Stimulated activated CD8-positive, alpha-beta memory T cell treated with anti-CD3 and anti-CD28 coated beads, Interleukin-4, amount 100 ng/mL, for 24 hours (primary cell): Measurements from ENCODE around the gene LSM10.

Experiments
- DNase-seq: peaks from one replicate; pipeline ENCODE4 v3.0.0-alpha.2; 2020; ENCODE audit warnings: low read depth

The LSM10 gene

DNA sequence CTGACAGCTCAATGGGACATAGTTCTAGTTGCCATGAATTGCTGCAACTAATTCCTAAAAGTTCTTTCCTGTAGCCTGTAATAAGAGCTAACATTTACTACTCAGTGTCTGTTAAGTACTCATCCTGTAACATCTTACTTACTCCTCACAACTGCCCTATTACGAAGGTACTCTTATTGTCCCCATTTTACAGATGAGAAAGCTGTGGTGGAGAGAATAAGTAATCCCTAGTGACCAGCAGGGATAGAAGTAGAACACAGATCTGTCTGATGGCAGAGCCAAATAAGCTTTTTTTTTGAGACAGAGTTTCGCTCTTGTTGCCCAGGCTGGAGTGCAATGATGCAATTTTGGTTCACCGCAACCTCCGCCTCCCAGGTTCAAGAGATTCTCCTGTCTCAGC, 15.0 kb downstream of the LSM10 start:
- no peak for DNase-seq

DNA sequence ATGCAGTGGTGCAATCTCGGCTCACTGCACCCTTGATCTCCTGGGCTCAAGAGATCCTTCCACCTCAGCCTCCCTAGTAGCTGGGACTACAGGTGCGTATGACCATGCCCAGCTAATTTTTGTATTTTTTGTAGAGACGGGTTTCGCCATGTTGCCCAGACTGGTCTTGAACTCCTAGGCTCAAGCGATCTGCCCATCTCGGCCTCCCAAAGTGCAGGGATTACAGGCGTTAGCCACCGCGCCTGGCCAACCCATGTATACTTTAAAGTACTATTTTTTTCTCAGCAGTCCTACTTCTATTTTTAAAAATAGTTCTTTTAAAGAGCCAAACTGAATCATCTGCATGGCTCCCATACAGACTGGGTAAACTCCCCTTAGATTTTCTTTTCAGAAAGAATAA, 15.5 kb downstream of the LSM10 start:
- DNase-seq, result no peak

DNA sequence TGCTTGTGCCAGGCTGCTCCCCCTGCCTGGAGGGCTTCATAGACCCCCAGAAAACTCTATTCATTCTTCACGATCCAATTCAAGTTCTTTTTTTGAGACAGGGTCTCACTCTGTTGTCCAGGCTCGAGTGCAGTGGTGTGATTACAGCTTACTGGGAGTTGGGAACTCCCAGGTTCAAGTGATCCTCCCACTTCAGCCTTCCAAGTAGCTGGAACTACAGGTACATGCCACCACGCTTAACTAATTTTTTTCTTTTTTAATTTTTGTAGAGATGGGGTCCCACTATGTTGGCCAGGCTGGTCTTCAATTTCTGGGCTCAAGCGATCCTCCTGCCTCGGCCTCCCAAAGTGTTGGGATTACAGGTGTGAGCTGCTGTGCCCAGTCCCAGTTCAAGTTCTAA, 16.3 kb downstream of the LSM10 start:
- no peak for DNase-seq

DNA sequence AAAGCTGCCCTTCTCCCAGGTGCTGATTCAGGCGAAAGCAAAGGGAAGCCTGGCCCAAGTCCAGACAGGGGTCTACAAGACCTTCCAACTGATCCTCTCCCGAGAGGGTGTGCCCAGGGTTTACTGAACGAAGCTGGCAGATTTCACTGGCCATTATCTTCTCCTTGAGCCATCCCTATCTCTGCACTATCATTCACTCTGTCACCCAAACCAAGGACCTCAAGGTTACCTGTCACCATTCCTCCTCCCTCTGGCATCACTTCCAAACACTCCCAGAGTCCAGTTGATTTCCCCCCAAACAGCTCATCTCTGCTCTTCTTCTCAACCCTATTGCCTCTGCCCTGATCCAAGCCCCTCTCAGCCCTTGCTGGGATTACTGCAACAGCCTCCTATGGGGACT, 16.9 kb downstream of the LSM10 start:
- no peak for DNase-seq

DNA sequence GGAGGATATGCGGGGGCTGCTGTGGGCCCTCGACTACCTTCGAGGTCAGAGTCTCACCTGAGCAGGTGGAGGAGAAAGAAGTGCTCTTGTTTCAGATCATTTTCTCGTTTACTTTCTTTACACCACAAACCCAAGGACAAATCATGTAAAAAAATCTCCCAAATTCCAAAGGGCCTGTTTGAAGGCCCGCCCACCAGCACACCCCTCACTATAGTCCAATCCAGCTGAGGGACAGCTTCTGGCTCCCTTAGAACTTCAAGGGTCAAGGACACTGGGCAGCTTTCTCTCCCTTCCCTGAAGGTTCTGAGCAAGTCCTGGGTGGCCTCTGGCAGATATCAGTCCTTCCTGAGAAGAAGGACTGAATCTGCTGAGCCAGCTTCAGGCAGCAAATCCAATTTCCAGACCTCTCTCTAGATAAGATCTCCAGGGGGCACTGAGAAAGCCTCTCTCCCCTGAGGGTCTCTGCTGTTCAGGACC, 17.5 kb downstream of the LSM10 start:
- no peak for DNase-seq

DNA sequence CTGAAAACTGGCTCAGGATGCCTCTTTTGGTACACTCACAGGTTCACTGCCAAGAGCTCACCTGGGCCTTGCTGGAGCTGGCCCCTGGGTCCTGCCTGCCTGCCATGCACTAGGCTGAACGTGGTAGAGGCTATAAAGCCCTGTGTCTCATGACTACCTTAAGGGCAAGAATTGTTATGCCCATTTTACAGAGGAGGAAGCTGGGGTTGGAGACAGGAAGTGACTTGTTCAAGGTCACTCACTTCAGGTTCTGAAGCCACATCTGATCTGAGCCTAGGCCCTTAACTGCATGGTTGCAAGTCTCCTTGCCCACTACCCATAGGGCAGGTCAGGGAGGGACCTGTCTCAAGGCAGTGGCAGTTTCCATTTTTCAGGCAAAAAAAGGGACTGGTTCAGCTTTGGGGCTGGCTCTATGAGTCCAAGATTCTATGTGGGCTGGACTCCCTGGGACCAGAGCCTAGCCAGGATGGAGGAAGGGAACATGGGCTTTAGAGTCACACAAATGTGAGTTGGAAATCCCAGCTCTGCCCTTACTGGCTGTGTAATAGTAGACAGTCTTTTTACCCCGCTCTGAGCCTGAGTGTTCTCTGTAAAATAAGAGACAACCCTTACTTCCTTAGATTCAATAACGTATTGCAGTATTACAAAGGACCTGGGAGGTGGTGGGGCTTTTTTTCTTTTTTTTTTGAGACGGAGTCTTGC, 19.8 kb downstream of the LSM10 start:
- no peak for DNase-seq

DNA sequence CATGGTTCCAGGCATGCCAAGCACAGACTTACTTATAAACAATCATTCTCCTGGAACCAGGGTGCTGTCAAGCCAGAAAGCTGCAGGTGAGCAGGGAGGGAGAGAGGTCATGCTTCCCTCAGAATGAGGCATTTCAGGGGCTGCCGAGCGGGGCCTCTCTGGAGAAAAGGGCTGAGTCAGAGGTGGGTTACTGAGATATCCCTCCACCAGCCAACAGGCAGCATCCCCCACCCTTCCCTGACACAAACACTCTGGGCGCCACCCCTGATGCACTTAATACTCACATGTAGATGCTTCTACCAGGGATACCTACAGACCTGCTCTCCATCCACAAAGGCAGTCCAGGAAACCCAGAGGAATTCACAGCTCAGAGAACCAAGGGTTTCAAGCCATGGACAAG, 25.1 kb downstream of the LSM10 start:
- no peak for DNase-seq

DNA sequence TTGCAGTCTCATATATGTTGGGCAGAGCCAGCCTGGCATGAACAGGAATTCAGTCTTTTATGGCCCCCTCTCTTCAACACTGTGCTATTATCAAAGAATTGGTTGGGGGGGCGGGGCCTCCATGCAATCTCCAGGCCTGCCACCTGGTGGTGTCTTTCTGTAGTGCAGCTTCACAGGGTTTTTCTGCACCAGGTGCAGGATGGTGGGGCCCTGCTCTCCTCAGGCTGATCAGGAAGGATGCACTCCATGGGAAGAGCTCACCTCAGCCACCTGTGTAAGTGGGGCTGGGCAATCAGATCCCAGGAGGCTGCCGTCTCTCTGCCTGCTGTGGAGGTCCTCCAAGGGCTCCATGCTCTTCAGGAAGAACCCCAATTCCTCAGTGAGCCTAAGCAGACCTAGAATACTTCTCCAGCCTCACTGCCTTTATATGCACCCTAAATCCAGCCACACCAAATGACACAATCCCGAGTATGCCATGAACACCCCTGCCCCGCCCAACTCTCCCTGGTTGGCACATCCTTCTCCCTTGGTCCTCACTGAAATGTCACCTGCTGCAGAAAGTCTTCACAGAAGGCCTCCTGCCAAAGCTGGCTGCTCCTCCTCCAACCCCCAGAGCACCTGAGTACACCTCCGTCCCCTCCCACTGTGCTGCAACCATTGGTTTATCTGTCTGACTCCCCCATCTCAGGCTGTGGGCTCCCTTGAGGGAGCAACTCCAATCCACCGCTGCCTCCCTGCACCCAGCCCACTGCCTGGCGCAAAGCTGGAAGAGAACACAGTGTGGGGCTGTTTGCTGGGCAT, 28.4 kb downstream of the LSM10 start:
- DNase-seq, result peak; percentile 76

DNA sequence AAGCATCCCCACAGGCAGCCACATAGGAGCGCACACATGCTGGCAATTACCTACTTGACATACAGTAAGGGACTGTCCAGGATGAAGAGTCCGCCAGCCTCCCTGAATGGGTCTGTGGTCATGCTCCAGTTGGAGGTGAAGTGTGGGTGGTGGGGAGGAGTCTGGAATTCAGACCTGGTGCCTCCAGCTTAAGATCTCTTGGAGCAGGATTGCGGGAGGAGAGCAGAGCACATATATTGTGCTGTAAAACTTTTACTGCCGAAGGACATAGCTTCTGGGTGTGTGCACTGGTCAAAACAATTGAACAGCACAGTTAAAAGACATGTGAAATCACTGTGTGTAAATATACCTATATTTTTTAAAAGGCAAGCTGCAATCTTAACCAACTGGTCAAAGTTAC, 29.9 kb downstream of the LSM10 start:
- no peak for DNase-seq

DNA sequence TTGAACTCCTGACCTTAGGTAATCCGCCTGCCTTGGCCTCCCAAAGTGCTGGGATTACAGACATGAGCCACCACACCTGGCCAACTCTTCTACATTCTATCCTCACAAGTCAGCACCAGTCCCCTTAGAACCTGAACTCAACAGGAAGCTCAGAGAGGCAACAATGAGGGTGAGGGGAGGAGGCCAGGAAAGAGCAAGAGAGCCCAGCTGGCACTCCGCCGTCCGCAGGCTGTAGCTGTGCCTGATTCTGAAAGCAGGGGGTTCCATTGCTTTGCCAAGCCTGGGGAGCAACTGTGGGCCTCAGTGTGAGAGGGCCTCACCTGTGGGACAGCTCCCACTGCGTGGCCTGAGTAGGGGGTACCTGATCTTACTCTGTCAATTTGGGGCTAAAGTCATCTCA, 30.6 kb downstream of the LSM10 start:
- DNase-seq, result no peak

DNA sequence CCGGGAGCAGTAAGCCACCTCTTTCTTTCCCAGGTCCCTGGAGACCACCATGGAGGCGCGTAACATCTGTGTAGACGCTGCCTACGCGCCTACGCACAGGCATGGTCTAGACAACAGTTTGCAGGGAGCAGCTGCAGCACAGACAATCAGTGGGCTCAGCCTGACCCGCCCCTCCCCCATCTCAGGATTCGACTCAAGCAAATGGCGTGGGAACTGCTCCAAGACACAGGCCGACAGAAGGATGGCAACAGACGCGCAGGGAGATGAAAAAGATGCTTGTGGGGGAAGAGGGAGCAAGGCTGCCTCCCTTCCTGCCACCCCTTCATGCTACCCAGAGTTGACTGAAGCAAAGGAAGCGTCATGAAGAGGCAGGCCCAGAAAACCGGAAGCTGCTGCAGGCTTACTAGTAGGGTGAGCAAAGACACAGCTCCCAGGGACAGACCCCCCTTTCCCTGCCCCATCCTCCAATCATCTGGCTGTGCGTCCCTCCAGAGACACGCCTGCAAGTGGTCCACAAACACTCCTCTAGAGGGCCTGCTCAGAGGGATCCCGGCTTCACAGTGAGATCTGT, 31.5 kb downstream of the LSM10 start:
- DNase-seq, result no peak

DNA sequence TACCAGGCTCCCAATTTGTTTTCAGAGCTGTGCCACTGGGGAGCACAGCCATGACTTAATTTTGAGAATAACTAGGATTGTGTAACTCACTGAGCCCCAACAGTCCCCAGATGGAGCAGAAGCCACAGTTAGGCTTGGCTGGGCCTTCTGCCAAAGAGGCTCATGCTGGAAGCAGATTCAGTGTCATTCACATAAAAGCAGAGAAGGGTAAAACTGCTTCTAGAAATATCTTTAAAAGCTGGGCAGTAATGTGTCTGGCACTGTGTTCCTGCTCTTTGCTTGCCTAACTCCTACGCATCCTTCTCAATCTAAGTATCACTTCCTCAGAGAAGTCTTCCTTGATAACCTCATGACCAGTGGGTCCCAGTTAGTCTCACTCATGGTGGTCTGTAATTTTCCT, 32.3 kb downstream of the LSM10 start:
- DNase-seq, result no peak

DNA sequence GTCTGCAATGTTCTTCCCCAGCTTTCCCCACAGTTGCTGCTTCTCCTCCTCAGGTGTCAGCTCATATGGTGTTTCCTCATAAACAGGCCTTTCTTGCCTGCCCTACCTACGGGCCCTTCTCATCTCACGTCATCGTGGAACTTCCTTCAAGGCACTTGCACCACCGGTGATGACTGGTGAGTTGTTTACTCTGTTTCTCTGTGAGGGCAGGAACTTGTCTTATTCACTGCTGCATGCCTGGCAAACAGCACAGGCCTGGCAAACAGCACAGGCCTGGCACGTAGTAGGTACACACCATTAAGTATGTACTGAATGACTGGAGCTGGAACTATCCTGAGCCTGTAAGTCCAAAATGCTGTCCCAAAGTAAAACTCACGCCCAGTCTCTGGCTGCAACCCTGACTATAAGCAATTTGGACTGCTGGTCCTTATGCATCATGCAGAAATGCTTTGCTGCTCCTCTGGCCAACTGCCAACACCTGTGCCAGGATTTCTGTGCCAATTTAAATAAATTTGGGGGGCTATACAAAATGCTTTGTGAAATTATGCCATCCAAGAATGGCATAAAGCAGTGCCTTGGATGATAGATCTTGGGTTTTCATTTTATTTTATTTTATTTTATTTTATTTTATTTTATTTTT, 37.7 kb downstream of the LSM10 start:
- no peak for DNase-seq

DNA sequence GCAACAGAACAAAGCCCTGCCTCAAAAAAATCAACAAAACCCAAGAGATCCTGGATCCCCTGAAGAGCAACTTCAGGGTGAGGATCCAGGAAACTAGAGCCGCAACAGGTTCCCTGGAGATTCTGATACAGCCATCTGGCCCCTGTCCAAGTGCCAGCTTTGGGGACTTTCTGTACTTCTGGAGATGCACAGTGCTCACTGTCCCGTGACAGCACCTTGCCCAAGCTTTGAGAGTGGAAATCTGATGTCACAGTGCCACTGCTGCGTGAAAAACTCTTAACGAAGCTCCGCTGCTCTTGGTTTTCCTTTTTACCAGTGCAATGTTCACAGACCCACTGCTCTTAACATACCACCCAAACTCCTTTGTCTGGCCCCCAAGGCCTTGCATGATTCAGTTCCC, 38.3 kb downstream of the LSM10 start:
- no peak for DNase-seq

DNA sequence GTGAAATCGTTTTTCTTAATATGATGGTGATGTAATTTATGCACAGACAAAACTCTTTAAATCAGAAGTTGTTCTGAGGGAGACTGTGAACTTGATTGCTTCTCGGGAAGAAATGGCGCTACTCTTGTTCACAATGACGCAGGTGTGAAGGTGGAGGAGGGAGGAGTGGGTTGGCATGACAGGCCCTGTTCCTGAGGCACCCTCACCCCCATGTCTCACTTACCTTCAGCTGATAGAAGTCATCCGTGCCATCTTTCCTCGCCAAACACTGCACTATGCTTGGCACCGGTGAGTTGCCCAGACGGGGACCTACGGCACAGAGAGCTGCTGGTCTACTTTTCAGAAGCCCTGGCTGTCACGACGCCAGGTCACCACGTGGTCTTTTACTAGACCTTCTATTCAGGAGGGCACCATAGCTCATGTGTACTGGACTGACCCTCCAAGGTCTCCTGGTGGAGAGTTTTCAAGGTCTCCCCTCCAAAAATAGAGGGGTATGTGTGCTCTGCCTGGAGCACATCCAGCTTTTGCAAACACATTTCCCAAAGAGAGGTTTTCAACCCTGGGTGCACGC, 39.1 kb downstream of the LSM10 start:
- no peak for DNase-seq

DNA sequence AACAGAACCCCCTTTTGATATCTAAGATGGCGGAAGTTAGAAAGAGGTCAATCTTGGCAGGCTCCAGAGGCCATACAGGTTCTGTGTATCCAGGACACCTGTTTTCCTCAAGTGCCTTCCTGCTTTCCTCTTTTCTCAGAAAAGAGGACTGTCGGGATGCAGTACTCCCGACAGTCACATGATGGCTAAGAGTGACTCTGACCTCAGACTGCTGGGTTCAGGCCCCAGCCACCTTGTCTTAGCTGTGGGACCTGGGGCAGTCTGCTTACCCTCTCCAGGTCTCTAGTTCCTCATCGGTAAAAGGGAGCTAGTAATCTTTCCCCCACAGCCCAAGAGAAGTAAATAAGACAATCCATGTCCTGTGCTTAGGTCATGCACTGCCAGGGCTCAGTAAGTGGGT, 41.9 kb downstream of the LSM10 start:
- no peak for DNase-seq

DNA sequence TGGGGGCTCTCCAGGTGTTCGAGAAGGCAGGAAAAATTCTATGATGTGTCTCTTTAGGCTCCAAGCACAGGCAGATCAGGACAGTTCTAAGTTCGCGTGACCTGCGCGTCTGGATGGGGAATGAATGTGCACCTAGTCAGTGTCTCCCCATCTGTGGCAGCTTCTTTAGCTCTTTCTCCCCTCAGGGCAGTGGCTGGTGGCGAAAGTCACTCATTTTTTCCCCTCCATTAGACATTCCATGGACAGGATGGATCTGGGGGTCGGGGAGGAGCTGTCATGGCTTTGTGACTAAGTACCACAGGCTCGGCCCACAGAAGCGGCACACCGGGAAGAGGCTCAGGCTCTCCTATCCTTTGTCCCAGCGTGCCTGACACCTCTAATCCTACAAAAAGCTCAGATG, 43.2 kb downstream of the LSM10 start:
- no peak for DNase-seq

DNA sequence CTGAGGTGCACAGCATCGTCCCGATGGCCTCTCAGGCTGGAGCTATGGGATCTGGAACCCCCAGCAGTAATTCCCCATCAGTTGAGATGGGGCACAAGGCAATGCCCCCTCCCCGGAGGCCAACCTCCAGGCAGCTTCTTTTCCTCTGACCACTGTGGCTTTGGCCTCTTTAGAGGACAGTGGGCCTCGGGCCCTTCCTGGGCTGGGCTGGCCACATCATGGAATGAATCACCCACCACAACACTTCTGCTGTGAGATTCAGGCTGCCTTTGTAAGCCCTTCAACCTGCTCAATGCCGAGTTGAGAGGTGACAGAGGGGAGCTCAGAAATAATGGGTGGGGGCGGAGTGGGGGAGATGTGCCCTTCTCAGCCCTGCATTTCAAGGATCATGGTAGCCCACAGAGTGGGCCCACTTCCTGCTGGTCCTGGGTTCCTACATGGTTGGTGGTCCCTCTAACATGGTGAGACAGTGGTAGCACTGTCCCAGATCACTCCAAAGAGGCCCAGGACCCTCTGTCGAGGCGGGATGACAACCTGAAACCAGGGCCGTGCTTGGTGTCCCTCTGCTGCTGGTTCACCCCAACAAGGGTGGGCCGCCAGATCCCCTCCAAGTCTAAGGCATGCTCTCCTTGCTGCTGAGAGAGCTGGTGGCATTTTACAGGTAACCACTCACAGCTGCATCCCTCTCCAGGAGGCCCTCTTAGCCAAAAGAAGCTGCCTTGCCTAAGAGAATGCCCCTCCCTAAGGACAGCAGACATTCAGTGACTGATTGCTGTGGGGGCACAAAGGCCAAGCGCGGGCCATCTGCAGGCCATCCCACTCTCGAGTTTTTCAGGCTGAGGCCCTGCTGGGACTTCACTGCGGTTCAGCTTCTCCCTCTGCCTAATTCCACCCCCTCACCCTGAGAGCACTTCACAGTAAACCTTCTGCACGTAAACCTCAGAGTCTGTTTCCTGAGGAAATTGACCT, 44.5 kb downstream of the LSM10 start:
- no peak for DNase-seq

DNA sequence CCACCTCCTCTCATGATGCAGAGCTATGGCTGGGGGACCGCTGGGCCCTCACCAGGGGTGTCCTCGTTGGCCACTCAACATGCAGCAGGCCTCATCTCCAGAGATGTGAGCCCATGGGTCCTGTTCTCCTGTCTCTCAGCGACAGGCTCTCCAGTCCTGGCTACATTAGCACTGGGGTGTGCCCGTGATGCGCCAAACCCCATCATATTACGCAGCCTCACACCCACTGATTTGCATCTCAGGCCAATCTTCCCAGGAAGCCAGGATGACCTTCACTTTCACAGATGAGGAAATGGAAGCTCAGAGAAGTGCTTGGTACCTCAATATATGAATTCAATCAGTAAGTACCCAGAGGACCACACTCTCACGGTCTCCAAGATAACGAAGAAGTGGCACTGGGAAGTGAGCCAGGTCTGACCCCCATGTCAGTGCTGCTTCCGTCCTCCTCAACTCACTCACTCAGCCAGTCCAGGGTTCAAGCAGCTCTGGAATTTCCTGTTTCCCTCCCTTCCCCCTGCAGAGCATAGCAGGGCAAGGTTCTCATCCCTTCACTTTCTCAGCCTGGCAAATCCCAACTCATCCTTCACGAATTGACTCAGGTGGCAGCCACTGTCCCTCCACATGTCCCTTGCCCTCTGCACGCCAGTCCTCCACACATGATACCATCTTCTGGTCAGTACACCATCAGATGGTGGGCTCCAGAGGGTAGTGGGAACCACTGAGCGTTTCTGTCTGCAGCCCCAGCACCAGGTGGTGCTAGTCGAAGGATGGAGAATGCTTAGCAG, 45.4 kb downstream of the LSM10 start:
- DNase-seq, result no peak

DNA sequence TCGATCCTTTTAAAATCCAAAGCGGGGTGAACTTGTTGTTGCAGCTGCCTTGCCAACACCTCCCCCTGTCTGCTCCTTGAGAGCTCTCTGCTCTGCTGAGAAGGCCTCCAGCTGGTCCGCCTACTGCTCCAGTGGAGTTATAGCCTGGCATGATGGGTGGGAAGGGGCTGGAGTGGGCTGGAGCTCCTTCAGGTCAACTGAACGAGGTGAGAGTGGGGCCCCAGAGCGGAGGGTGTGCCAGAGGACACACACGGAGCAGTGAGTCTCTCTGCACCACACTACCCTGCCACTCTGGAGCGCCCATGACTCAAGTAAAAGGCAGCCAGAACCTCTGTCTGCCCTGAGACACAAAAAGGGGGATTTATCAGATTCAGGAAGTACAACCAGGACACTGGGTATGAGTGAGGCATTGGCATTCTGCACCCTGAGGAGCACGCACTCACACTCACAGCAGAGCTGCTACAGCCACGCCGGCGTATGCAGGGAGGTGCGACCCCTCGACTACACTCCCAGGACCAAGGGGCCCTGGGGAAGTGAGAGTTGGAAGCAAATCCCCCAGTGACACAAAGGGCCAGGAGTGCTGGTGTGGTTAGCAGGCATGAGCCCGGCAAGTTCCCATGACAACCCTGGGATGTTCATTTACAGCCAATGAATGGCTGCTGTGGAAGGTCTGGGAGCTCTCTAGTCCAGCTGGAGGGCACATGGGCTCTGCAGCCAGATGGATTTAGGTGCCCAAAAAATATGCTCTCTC, 46.3 kb downstream of the LSM10 start:
- no peak for DNase-seq
